IPS DF 19.7 (cell line): ENCODE data around the gene BCL11A.

Experiments
- DNase-seq: peaks from one replicate; pipeline ENCODE4 v3.0.0-alpha.2; 2013; ENCODE audit warnings: low read depth, low spot score

Gene BCL11A

DNA sequence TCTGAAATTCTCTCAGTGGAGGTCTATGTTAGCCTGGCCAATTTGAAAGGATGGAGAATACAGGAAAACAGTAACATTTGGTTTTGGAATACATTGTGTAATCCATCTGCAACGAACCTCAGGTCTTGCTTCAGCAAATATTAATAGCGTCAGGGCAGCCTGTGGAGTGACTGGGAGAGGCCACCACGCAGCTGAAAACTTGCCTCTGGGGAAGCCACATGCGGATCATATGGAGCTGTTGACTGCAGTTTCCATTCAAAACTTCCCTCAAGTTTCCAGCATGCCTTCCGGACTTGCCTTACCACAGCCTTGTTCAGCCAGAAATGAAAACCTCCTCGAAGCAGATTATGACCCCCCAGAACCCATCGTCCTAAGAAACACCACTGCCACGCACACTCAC lies 25.7 kb downstream of the BCL11A start:
- no peak for DNase-seq

DNA sequence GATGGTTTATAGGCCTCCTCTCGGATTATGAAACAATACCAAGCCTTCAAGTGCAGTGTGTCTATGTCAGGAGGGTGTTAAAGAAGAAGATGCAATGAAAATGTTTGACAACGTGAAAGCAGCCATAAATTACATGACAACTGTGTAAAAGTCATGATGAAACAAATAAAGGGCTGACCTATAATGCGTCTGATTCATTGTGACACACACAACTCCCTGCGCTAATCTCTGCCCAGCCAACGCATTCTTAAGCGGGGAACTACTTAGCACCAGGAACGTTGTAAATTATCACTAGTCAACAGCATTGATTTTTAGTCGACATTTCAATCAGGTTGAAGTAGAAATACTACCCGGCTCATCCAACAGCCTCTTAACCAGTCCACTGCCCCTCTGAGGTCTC lies 26.8 kb downstream of the BCL11A start:
- no peak for DNase-seq

DNA sequence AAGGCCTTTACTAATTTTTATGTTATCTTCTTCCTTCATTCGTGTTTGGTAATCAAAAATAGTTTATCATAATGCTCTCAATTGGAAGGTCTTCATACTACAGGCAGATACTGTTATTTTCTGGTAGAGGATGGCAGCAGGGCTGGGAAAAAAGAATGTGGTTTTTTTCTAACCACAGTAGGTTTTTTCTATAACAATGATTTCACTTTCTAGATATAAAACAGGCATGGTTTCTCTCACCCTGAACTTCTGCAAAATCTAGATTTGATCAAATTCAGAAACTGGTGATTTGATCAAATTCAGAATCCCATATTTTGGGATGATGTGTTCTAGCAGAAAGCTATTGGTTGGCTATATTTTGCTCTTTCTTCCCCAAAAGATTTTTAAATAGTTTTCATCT lies 27.6 kb downstream of the BCL11A start:
- no peak for DNase-seq

DNA sequence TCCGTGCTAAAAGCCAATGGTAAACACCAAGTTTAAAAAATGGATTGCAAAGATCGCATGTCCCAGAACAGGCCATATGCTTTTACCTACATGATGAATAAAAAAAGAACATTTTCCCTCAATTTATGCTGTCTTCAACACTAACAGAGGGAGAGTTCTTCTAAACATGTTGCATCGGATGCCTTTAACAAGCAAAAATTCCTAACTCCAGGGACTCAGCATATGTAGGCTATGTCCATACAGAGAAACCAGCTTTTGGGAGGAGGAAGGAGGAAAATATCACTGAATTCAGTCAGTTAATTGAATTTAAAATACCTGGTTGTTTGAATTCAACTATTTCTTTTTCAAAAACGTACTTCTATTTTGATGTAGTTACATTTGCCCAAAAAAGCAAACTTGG lies 28.6 kb downstream of the BCL11A start:
- DNase-seq: no peak

DNA sequence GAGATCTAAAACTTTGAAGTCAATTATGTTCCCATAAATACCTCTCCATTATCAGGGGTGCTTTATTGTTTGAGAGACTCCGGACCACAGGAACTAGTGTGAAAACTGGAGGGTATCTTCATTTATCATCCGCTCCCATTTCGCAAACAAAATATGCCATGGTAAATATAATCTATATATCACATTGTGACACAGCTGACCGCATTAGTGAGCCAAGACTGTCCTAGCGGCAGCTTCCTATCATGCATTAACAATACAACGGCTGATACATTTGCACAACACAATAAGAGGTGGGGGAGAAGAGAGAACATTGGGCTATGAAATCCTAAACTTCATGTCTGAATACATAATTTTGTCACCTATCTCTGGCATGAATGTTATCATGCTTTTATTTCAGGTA lies 29.5 kb downstream of the BCL11A start:
- DNase-seq: no peak

DNA sequence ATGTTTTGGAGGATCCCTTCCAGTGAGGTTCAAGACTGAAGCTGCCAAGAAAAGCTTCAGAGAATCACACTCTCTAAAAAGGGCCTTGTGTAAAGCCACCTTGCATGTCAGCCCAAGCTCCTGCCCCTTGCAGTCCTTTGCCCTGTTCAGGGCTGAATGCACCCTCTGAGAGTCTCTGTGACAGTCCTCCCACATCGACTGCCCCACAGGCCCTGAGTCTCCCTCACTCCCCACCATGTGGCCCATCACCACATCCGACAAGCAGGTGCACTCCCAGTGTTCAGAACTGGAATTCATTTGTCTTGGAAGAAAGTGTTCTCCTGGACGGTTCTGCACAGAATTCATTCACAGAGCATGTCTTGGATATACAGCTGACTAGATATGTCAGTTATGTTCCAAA lies 31.0 kb downstream of the BCL11A start:
- no peak for DNase-seq

DNA sequence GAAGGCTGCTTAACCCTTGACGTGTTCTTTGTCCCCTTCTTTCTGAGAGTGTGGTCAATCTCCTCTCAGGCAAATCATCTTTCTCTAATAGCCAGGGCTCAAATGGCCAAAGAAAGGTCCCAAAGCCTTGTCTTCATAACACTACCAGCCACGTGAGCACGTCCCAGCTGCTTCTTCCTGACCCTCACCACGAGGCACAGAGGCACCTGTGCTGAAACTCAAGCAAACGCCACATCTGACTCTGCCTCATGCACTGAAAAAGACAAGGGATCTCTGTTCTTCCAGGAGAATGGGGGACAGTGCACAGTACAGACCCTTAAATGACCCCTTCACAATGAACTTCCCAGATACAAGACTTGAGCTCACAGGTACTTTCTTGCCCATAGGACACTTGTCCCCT lies 31.8 kb downstream of the BCL11A start:
- DNase-seq: no peak

DNA sequence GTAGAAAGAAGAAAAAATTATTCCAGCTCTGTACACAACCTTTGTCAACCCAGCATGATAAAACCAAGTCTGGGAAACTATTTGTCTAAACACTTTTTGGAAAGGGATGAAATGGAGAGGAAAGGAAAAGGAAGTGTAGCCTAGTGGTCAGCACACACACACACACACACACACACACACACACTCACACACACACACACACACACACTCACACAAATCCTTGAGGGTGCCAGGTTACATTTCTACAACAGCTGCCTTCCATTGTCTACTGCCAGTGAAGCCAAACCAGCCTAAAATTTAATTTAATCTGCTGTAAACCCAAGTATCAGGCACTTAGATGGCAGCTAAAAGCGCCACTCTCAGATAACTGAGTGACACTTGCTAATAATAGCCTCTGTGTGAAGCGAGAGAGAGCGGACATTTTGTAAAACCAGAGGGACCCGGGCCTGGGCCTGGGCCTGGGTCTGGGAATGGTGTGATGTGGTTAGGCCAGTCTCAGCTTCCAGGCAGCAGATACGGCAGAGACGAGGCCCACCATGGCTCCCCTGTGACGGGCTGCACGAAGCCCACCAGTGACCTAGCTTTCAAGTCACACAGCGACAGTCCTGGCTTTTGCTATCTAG lies 32.4 kb downstream of the BCL11A start:
- DNase-seq: no peak

DNA sequence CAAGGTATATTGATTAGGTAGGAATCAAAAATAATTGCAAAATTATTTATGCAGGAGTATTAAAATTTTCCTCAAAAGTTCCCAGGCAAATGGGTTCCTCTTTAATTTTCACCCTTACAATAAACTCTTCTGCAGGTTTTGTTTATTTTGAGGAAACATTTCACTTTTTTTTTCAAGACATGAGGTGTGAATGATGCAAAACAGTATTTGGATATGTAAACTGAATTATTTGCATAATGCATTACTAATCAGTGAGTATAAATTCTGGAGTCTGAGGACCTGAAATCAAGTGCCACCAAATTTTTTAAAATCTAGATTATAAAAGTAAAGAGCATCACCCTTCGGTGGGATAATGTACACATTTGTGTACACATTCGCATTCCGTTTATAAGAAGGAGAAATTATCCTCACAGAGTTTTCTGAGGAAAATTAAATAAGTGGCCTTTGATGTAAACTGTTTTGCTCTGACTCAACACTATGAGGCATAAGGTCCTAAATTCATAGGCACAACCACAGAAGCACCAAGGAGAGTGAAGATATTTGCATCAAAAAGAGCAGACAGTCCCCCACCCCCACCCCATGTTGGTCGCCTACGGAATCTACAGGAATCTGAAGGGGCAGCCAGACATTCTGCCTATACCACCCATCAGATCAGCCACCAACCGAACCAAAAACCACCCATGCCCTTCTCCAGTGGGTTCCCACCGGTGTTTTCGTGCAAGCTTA lies 33.1 kb downstream of the BCL11A start:
- DNase-seq: no peak

DNA sequence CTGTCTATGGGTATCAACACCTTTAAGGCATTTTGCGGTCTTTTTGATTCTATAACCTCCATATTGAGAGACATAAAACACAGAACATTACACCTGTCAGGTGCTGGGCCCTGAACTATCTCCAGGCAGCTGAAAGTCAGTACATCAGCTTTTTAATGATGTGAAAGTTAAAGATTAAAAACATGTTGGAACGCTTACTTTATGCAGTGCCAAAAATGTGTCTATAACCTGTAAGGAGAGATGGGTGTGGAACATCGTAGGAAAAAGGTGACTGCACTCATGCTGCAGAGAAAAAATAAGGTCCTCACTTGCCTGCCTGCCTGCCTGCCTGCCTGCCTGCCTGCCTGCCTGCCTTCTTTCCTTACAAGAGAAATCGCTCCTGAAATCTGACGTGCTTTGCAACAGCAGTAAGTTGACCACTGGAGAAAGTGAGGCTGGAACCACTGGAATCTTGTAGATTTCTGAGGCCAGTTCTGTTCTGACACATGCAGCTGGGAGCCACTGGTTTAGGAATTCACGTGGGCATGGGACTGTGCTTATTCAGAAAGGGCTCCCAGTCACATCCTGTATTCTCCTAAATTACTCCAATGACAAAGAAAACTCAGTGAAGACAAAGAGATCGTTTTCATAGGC lies 34.1 kb downstream of the BCL11A start:
- DNase-seq: no peak

DNA sequence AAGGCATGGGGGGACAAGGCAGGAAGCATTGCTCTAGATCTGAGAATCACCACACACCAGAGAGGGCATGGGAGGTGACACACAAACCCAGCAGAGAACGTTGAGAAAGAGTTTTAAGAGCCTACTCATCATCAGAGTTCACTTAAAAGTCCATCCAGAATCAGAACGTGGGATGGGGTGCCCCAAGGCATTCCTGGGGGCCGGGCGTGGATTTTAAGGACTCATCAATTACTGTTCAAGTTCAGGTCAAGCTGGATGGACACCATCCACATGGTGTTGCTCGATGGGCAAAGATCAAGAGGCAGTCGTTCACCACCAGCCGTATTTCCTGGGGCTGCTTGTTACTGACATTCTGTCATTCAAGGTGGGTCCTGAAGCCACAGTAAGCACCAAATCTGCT lies 34.9 kb downstream of the BCL11A start:
- DNase-seq: no peak

DNA sequence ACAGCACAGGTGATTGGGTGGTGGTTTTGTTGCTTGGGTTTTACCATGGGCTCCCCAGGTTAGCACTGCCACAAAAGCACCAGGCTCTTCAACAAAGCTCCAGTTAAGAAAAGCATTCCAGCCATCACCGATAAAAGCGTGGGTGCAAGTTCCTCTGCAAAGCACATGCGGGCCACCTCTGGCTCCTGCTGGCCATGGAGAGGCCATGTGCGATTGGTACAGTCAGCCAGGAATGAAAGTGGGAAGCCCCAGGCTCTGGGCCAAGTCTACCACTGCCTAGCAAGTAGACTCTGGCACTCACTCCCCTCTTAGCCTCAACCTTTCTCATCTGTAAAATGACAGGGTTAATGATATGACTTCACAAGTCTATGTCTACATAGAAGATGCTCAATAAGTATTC lies 36.0 kb downstream of the BCL11A start:
- DNase-seq: no peak

DNA sequence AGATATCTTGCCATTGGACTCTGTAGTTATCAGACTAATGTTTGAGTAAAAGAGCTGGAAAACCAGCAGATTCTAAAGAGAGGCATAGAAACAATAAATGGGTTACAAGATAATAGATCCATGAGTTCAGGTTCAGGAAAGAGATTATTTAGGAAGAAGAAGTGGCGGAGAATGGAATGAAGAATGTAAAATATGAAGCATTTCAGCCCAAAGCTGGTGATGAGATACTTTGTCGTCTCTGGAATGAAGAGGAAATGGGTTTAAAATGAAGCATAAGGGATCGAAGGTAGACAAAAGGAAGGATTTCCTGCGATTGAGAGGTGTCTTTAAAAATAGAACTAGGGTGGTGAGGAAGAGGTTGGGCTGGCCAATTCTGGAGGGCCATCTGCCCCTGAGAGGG lies 36.6 kb downstream of the BCL11A start:
- no peak for DNase-seq

DNA sequence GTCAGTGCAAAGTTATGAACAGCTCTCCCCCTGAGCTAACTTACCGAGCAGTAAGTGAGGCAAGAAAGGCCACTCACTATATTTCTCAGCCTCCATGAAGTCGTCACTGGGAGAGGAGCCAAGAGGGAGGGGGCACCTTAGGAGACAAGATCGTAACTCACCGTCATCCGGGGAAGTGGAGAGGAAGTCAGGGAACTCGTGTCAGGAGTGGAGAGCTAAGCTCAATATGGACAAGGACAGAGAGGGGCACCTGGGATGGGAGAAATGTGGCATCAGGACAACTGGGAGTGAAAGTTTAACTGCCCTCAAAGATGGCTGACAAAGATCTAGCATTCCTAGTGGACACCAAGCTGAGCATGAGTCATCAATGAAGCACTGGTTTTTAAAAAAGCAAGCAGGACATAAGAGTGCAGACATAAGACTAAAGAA lies 37.1 kb downstream of the BCL11A start:
- DNase-seq: no peak

DNA sequence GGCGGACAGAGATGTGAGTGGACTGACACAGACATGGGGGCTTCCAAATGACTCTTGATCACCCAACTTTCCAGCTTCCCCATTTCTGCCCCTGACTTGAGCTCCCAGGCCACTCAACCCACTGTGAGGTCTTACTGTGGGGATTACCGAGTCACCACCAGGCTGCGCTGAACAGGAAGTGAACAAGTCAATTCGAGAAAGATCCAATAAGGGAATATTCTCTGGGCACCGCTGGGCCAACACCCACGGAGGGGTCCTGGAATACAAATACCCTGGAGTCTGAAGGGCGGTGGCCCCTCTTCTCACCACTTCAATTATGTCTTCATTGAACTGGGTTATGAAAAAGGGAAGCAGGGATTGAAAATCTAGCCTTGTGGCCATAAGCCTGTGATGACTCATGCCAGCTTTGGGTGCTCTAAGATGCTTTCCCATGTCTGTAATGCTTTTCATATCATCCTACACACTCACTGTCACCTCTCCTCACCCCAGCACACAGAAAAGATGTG lies 37.7 kb downstream of the BCL11A start:
- DNase-seq: no peak

DNA sequence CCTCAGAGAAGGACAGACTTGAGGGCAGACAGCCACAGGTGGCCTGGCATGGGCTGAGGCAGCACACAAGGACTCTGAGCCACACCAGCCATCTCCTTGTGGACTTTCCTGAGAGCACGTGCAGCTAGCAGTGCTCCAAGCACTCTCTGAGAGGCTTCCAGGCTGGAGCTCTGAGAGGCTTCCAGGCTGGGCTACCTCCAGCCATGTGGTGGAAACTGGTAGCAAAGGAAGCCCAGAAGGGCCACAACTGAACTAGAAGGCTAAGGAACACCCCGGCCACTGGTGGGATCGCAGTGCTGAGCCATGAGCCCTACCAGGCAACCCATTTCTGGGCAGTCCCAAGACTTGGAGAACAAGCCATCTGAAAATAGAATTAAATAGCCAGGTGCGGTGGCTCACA lies 39.5 kb downstream of the BCL11A start:
- DNase-seq: no peak

DNA sequence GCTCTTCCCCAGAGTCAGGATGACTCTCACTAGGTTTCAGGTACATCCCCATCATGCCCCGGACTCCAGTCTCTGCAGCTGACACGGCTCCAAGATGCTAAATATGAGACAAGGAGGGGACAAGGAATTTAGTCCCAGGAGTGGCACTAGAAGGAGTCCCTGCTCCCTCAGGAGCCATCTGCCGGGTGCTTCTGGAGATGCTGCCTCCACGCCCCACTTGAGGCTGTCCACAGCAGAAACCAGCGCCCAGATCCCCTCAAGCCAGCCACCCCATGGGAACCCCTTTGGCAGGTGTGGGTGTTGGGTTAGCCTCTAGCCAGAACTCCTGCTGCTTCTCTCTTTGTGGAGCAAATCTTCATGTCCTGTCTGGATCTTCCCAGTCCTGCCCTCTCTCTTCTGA lies 40.3 kb downstream of the BCL11A start:
- no peak for DNase-seq

DNA sequence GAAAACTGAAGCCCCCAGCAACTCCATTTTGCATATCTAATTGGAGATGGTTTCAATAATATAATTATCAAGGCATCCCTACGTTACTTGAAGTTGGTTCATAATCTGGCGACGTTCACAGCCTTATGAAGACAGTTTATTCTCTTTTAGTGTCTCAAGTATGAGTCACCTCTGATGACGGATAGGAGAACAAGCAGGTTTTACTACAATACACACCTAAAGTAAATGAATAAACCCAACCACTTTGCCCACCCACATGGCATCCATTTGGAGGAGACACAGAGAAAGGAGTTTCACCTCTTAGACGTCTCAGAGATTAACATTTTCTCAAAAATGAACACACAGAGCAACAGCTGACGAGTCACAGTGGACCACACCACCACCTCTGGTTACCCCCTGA lies 40.8 kb downstream of the BCL11A start:
- DNase-seq: no peak

DNA sequence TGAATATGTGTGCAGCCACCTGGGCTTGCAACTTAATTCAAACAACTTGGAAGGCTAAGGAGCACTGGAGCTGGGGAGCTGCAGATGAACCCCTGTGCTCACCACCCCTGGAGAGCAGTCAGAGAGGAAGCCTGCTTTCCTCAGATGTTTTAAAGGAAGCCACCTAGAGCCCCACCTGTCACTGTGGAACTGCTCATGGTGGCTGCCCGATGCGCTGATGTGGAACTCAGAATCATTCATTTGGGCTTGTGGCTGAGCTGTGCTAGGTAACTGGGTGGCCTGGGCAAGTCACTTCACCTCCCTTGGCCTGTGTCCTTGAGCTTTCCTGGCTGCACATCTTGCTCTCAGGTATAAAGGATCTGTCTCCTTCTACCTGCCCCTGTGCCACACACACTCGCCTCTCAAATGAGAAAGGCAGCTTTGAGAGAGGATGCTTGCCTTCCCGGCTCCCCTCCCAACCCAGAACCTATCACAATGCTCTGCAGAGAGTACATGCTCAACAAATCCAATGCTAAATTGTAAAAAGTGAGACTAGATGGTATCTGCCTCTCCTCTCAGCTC lies 41.3 kb downstream of the BCL11A start:
- no peak for DNase-seq

DNA sequence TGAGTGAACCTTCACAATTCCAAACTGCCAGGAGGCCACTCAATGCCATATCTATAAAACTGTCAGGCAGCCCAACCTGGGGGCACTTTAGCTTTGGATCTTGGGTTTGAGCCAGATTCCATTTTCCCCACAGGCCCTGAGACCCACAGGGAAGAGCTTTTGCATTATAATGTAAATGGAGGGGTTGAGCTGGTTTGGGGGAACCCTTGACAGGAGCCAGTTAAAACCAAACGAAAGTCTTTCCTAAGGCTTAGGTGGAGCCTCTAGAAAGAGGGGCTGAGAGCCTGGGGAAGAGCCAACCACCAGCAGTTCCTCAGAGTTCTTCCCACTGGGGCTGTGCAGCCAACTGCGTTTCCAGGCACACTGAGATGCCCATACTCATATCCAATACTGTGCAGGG lies 42.7 kb downstream of the BCL11A start:
- no peak for DNase-seq

DNA sequence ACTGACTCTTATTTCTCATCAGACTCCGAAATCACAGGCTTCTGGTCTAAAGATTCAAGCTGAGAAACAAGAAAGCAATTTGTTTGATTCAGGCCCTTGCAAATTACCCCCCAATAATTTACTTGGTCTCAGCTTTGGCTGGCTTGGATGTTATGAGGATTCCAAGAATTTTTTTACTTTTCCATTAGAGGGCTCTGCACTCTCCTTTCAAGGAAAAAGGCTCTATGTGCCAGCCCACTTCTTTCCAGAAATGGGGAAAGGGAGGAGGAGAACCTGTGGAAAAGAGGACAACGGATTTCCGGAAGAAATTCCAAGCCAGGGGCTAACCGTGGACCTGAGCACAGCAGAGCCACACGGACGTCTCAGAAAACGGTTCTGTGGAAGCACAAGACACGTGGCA lies 44.4 kb downstream of the BCL11A start:
- no peak for DNase-seq

DNA sequence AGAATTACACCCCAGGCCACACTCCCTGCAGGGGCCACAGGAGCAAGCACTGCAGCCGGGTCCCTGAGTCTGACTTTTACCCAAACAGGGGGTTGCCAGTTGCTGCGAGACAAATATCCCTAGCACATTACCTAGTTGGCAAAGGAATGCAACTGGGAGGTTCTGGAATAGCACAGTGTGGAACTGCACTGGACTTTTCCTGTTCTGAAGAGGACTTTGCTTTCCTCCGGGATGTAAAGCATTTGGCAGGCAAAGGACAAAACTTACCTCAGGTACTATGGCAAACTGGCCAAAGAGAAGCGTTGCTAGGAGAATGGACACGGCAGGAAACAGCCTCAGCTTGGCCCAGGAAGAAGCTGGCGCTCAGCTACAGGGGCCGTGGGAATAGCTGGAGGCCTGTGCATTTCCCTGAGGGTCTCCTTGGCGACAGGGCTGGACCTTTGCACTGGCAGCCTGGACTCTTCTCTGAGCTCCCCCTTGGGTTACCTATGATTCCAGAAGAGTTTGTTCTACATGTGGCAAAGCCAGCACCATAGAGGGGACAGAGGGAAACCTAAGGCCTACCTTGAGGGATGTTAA lies 45.0 kb downstream of the BCL11A start:
- DNase-seq: no peak
